EH (cell line): ENCODE results near the gene PRKAR1B.

Experiments used
- DNase-seq: peaks from one replicate; pipeline ENCODE4 v3.0.0-alpha.2; 2015; ENCODE audit warnings: low read depth

The PRKAR1B gene

GRCh38 chr7:507623-508300 lies 219.3 kb downstream of the PRKAR1B start:
- no peak for DNase-seq

- DNase-seq, result no peak
These were observed 220.0 kb downstream of the PRKAR1B start for GRCh38 chr7:506921-507622.

DNA sequence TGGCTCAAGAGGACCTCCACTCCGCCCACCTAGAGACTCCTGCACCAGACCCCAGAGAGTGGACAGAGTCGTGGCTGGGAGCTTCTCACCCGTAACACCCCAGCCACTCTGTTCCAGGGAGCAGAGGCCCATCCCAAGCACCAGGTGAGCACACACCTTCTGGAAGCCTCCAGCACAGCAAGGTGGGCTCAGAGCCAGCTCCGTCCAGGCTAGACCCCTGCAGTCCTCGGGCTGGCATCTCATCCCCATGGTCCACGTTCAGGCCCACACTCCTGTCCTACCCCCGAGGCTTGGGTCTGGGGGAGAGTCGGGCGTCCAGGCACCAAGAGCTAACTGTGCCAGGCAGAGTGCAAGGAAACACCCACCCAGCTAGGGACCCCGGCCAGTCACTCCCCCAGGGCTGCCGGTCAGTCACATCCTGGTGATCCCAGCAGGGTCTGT lies 220.7 kb downstream of the PRKAR1B start:
- DNase-seq, result no peak

DNA sequence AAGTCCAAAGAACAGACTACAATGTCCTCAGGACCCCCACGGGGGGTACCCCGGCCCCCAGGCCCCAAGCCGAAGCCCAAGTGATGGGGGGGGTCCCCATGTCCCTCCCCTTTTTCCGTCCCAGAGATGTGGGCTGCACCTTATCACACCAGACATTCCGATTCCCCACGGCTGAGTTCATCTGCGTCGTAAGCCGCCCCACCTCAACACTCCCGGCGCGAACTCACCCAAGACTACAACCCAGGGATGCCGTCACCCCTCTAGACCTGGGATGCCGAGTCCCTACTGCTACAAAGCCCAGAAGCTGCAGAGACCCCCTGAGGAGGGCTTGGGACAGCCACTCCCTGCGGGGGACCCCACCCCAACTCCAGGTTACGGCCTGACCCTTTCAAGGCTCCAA lies 221.9 kb downstream of the PRKAR1B start:
- DNase-seq, result no peak

DNA sequence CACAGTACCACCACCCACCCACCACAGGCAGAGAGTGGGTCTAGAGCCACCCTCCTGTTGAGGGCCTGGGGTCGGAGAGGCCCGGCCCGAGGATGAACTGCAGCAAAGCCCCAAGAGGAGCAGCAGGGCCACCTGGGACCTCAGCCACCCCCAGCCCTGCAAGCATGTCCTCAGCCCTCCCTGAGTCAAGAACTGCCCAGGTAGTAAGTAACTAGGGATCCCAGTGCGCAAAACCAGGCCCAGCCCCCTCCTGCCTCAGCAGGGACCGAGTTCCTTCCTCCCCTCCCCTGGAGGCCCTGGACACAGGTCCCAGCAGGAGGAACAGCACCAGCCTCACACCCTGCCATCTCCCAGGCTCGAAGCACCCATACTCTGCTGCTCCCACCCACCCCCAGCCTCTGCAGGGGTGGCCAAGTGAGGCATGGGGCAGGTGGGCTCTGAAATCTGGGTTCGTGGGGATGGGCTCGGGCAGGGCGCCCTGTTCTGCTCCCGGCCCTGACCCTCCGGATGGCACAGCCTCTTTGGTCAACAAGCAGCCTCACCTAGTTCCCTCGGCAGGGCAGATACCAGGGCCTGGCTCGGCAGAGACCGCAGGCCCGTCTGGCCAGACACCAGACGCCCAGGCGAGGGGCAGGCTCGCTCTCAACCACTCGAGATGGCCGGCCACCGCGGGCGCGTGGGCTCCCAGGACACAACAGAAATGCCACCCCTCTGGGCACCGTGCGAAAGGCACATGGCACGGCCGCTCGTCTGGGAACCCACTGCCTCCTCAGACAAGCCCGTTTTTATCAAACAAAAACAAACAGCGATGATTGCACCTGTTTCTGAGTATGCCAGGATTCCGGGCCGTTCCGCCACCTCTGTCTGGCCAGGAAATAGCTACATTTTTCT lies 222.6 kb downstream of the PRKAR1B start:
- no peak for DNase-seq

DNA sequence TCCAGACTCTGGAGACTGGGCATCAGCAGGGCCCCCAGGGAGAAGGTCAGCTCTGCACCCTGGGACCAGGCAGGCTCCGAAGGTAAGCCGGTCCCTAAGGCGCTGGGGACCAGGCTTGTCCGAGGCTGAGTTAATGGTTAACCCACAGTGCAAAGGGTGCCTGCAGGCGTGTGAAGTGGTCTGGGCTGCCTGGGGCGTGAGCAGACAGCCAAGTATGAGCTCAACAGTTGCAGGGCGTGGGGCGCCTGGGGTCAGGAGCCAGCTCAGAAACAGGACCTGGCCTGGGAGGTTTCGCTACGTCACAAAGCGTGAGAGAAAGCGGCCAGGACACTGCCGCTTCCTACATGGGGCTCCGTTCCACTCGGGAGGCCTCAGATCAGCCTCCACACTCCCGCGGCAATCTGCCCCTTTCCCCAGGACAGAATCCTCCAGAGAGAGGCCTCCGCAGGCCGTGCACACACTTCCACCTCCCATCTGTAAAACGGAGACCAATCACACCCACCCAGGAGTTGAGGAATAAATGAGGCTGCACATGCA lies 223.4 kb downstream of the PRKAR1B start:
- DNase-seq, result no peak

- DNase-seq, result no peak
These were observed 224.8 kb downstream of the PRKAR1B start for GRCh38 chr7:502296-502695.

- DNase-seq, result no peak
These were observed 225.6 kb downstream of the PRKAR1B start for GRCh38 chr7:501526-501925.

GRCh38 chr7:500521-501420 lies 226.3 kb downstream of the PRKAR1B start:
- DNase-seq, result no peak

DNA sequence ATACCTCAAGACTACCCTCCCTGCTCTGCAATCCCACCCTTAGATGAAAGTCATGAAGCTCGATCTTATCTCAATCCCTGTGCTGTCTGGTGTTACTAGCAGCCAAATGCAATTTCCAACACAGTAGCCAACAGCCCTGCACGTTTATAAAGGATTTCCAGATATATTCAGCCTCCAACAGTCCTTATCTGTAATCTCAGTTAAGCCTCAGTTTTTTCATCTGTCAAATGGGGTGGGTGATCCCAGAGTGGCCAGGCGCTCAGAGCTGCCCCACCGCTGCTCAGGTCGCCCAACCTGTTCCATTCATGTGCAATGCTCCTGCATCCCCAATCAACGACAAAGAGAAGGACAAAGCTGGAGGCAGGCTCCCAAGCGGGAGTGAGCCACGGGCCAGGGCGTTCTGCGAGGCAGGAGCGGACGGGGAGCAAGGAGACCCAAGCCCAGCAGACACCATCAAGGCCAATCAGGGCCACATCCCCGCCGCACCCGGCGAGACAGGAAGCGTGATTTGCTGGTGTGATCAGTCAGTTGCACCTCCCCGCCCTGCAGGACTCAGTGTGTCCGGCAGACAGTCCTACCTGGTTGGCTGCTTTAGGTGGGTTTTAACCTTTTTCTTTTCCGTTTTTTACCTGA lies 227.1 kb downstream of the PRKAR1B start:
- no peak for DNase-seq
